22Rv1 (cell line): ENCODE measurements around the gene UMOD.

Experiments
- CTCF ChIP-seq: fragments of 450-650 bp; IDR thresholded peaks from 2 replicates; pipeline ENCODE4 v1.5.1; 2017; ENCODE audit warnings: mild to moderate bottlenecking
- ZFX ChIP-seq: fragments of 450-650 bp; IDR thresholded peaks from 2 replicates; pipeline ENCODE4 v1.6.1; 2017; ENCODE audit warnings: antibody characterized with exemption, borderline replicate concordance

DNA sequence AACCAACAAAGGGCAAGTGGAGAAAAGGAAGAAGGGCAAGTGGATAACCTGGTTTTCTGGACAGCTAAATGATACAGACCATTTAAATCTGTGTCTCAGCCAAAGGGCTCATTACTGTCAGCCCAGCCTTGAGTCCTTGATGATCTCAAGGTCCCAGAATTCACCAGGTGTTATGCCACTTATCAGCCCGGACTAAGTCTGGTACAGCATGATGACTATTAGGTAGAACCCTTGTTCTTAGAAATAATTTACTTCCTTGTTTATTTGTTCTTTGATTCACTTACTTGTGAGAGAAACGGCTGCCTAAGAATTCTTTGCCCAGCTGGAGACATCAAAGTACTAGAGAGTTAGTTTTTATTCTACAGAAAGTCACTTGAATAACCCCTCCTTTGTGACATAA is 48.6 kb upstream of the UMOD start:
- TF ChIP-seq CTCF (no peak), ZFX (no peak)
